ENCODE results near the gene ATAD1. TPM values are rescaled to one million over a fixed set of nuclear protein-coding genes. Genes with fewer than 3 reads are reported as not detected.

The ATAD1 gene
- total RNA-seq (ENCODE audit: low replicate concordance) = 20.8 and 30.8 TPM in 2 replicates

GRCh38 chr10:87817609-87818504 lies at the start of gene ATAD1:
TSS of gene ATAD1 (minus strand) at chr10:87818226. CDS start at chr10:87814599, 3,627 bp downstream.

GRCh38 chr10:87863053-87863943 lies 45.3 kb upstream of the ATAD1 start, which contains the start of the genes KLLN and PTEN:
TSS of gene KLLN (minus strand) at chr10:87863533. CDS start at chr10:87862487, 1,046 bp downstream.
TSS of gene PTEN (plus strand) at chr10:87863625. CDS start at chr10:87864470, 845 bp downstream.

Other genes starting within 250 kb of the ATAD1 start
- 122 and 168 TPM in 2 replicates for gene PAPSS2, start 158.3 kb downstream of the ATAD1 start, total RNA-seq (ENCODE audit: low replicate concordance)
- 0.12 and 0.30 TPM in 2 replicates for gene KLLN, start 45.3 kb upstream of the ATAD1 start, total RNA-seq (ENCODE audit: low replicate concordance)
- gene PTEN, start 45.4 kb upstream of the ATAD1 start, total RNA-seq (ENCODE audit: low replicate concordance) = 113 and 235 TPM in 2 replicates

Measured in smooth muscle cell of the coronary artery (primary cell).